ENCODE results near the gene MYRF. TPM values are rescaled to one million over a fixed set of nuclear protein-coding genes. Genes with fewer than 3 reads are reported as not detected.

The MYRF gene
- total and polyA plus RNA-seq, 9 of the 15 experiments (the other 6 are each of a cell fraction or from before 2014, with no cell fraction given) = 2.3 to 25.8 (median 7.1) TPM

DNA sequence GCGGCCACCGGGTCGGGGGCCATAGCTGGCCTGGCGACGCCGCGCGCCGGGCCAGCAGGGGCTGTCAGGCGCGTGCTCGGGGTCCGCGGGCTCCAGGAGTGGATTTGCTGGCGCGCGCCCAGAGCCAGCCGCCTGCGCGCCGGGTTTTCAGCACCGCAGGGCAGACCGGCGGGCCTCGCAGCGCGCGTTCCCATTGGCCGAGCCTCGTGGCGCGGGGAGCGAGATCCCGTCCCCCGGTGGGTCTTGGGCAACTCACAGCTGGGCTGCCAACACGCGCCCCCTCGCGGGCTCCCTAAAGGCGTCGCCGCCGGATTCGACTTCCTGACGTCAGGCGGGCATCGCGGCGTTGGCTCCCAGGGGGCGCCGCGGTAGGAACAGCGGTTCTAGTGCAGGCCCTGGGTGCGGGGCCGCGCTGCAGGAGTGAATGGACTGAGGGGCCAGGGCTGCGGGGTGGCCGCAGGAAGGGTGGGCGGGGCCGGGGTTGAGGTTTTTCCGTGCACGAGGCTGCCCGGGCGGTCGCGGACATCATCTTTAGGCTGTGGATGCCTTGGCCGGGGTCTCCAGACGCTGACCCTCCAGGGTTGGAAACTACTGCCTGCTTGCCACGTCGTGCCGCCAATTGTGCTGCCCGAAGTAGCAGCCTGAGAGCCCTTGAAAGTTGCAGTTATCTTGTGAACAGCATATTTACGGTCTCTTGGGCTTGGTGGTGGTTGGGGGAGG, 64.5 kb downstream of the MYRF start, which contains the start of gene FADS1 (continued):
- TF ChIP-seq RERE (CRISPR knock-in tag; IDR thresholded peaks at IDR 0.05; ENCODE audit: borderline replicate concordance) (0 out of 2 replicates have a peak, but pooled peaks have one; percentile 67), RFX7 (CRISPR knock-in tag; IDR thresholded peaks at IDR 0.05) (no peak), ZFPM2 (CRISPR knock-in tag; IDR thresholded peaks at IDR 0.05) (no peak), ZNF24 (IDR thresholded peaks at IDR 0.05) (peak; percentile 39; the same call in 1 of the 2 replicates), OTX1 (CRISPR knock-in tag; IDR thresholded peaks at IDR 0.05) (no peak), RBFOX2 (IDR thresholded peaks at IDR 0.05; ENCODE audit: low read depth, low read length) (peak; percentile 91), PRMT5 (CRISPR knock-in tag; IDR thresholded peaks at IDR 0.05) (no peak), CTCF (IDR thresholded peaks at IDR 0.05 in 2 of 3, conservative IDR thresholded peaks at IDR 0.05 in 1 of 3; ENCODE audit: insufficient read depth in 2 of 3, low read depth in 1 of 3, low read length in 3 of 3) (peak; percentile 72 to 93 (median 89)), MAFF (IDR thresholded peaks at IDR 0.05; ENCODE audit: low read length) (no peak), ZNF224 (CRISPR knock-in tag; IDR thresholded peaks at IDR 0.05) (no peak), SRSF3 (IDR thresholded peaks at IDR 0.05; ENCODE audit: insufficient read depth, low read length) (no peak), GTF2B (IDR thresholded peaks at IDR 0.05; ENCODE audit: extremely low read depth, insufficient read length) (no peak), FOXJ2 (tag; IDR thresholded peaks at IDR 0.05) (no peak), ZNF639 (CRISPR knock-in tag; conservative IDR thresholded peaks at IDR 0.05 in 1 of 2, IDR thresholded peaks at IDR 0.05 in 1 of 2) (peak in 1 of 2 experiments; percentile 89; a peak in 2 of 4 replicates)

Measured in K562 (cell line).